GM23248 (cell line): ENCODE data around the gene SLIT3. TPM values are rescaled to one million over a fixed set of nuclear protein-coding genes. Genes with fewer than 3 reads are reported as not detected.

ENCODE experiments used
- DNase-seq: peaks from one replicate; pipeline ENCODE4 v3.0.0-alpha.2; 2015
- H2AFZ ChIP-seq: fragments of 200-600 bp; sonication (generic); 2 replicates; pipeline ENCODE4 v1.6.1; 2016; ENCODE audit warnings: antibody characterized with exemption
- H3F3A ChIP-seq: fragments of 200-600 bp; sonication (generic); 2 replicates; pipeline ENCODE4 v1.6.1; 2016; ENCODE audit warnings: mild to moderate bottlenecking, antibody characterized with exemption, mixed run types; ENCODE audit not compliant: insufficient read depth
- H3K27ac ChIP-seq: fragments of 200-600 bp; sonication (generic); 2 replicates; pipeline ENCODE4 v1.5.1; 2016; ENCODE audit warnings: mild to moderate bottlenecking
- H3K27me3 ChIP-seq: fragments of 200-600 bp; sonication (generic); replicated peaks from 2 replicates; pipeline ENCODE4 v1.6.1; 2016; ENCODE audit warnings: mild to moderate bottlenecking; ENCODE audit not compliant: insufficient read depth
- H3K36me3 ChIP-seq: fragments of 200-600 bp; sonication (generic); 2 replicates; pipeline ENCODE4 v1.6.1; 2016; ENCODE audit warnings: low read depth, mild to moderate bottlenecking
- H3K4me1 ChIP-seq: fragments of 200-600 bp; sonication (generic); 2 replicates; pipeline ENCODE4 v1.6.1; 2016; ENCODE audit warnings: mild to moderate bottlenecking; ENCODE audit not compliant: insufficient read depth
- H3K4me2 ChIP-seq: fragments of 200-600 bp; sonication (generic); one replicate; pipeline ENCODE4 v1.6.1; 2016; ENCODE audit warnings: mild to moderate bottlenecking; ENCODE audit not compliant: unreplicated experiment
- H3K4me3 ChIP-seq: fragments of 200-600 bp; sonication (generic); 2 replicates; pipeline ENCODE4 v1.5.1; 2016; ENCODE audit warnings: mild to moderate bottlenecking
- H3K79me2 ChIP-seq: fragments of 200-600 bp; sonication (generic); 2 replicates; pipeline ENCODE4 v1.6.1; 2016; ENCODE audit warnings: mild to moderate bottlenecking; ENCODE audit not compliant: insufficient read depth
- H3K9ac ChIP-seq: fragments of 200-600 bp; sonication (generic); 2 replicates; pipeline ENCODE4 v1.6.1; 2016; ENCODE audit warnings: mild to moderate bottlenecking
- H3K9me2 ChIP-seq: fragments of 200-600 bp; sonication (generic); 2 replicates; pipeline ENCODE4 v1.6.1; 2016; ENCODE audit warnings: mixed run types, mild to moderate bottlenecking, moderate library complexity; ENCODE audit not compliant: insufficient read depth
- H3K9me3 ChIP-seq: fragments of 200-600 bp; sonication (generic); one replicate; pipeline ENCODE4 v1.6.1; 2017; ENCODE audit warnings: low read depth
- H4K20me1 ChIP-seq: fragments of 200-600 bp; sonication (generic); 2 replicates; pipeline ENCODE4 v1.6.0; 2016; ENCODE audit not compliant: insufficient read depth
- EZH2 ChIP-seq: fragments of 200-600 bp; sonication (generic); IDR thresholded peaks from 2 replicates; pipeline ENCODE4 v1.6.1; 2018; ENCODE audit warnings: antibody characterized with exemption, mild to moderate bottlenecking; ENCODE audit not compliant: insufficient read depth, poor library complexity, severe bottlenecking
- EZH2phosphoT487 ChIP-seq: fragments of 200-600 bp; sonication (generic); IDR thresholded peaks from 2 replicates; pipeline ENCODE4 v1.6.1; 2018; ENCODE audit warnings: antibody characterized with exemption, moderate library complexity, mild to moderate bottlenecking, low read depth; ENCODE audit not compliant: insufficient read depth
- WGBS, 2 experiments: methylation state at CpG; one replicate each; pipeline ENCODE4 v1.1.6; 2015 to 2017; ENCODE audit warnings: low lambda C conversion rate in 2 of 2, low coverage in 1 of 2; ENCODE audit errors: missing lambda C conversion rate in 2 of 2; 5-methylcytosine and 5-hydroxymethylcytosine counted together
- in situ Hi-C: fragments of 300-500 bp; cut with MboI; formaldehyde crosslinking; loops from 2 replicates; pipeline ENCODE4 v1.15.0; 2020
- polyA plus RNA-seq: library from polyadenylated mRNA; unstranded; fragments of >200 nt; fragmentation: Nextera tagmentation; extraction: Ambion mirVana; gene quantifications from 2 replicates; pipeline ENCODE4 v1.2.1, GENCODE V29; 2016
- total RNA-seq: library from RNA; depleted of rRNA; stranded (reverse); fragments of >200 nt; shearing (Covaris generic); gene quantifications from 2 replicates; pipeline ENCODE4 v1.2.3, GENCODE V29; 2014

SLIT3 gene
- total and polyA plus RNA-seq, 2 experiments from 2014 or later: 61.9 to 100 TPM

GRCh38 chr5:168842571-168843205 is 458.3 kb downstream of the SLIT3 start:
- H3K9ac ChIP-seq: no peak overlapping the region
- no peak for TF ChIP-seq EZH2
- no peak for TF ChIP-seq EZH2phosphoT487
- H3K4me1 ChIP-seq: peaks cover 5% of the 10 kb centered on the region; the same call in 1 of the 2 replicates
- no peaks in the 10 kb centered on the region for H3F3A ChIP-seq
- no peak overlapping the region for H3K27ac ChIP-seq
- H3K79me2 ChIP-seq: no peaks in the 10 kb centered on the region
- WGBS, 2 experiments: 92% methylated on average over 9 of the region's 9 CpGs
- H2AFZ ChIP-seq: no peak overlapping the region
- no peak overlapping the region for H3K4me3 ChIP-seq
- H4K20me1 ChIP-seq: no peaks in the 10 kb centered on the region
- no peaks in the 10 kb centered on the region for H3K9me2 ChIP-seq
- in situ Hi-C loops: no loop called here
- DNase-seq: no peak
- no peak overlapping the region for H3K4me2 ChIP-seq
- peaks cover 6% of the 10 kb centered on the region; the same call in 1 of the 2 replicates for H3K36me3 ChIP-seq
- H3K9me3 ChIP-seq: no peaks in the 10 kb centered on the region
- H3K27me3 ChIP-seq: no peaks in the 10 kb centered on the region

- H2AFZ ChIP-seq: no peak overlapping the region
- no peaks in the 10 kb centered on the region for H3K79me2 ChIP-seq
- no peak for TF ChIP-seq EZH2
- TF ChIP-seq EZH2phosphoT487: no peak
- WGBS, 2 experiments: 87 to 93% methylated on average over 3 of the region's 3 CpGs
- no peak for DNase-seq
- no peaks in the 10 kb centered on the region for H3F3A ChIP-seq
- H3K27me3 ChIP-seq: no peaks in the 10 kb centered on the region
- no peak overlapping the region for H3K27ac ChIP-seq
- no peak overlapping the region for H3K4me2 ChIP-seq
- H3K4me1 ChIP-seq: no peaks in the 10 kb centered on the region
- H3K9ac ChIP-seq: no peak overlapping the region
- no peaks in the 10 kb centered on the region for H3K9me2 ChIP-seq
- peaks cover 6% of the 10 kb centered on the region; the same call in 1 of the 2 replicates for H3K36me3 ChIP-seq
- no peaks in the 10 kb centered on the region for H3K9me3 ChIP-seq
- H4K20me1 ChIP-seq: no peaks in the 10 kb centered on the region
- no peak overlapping the region for H3K4me3 ChIP-seq
- in situ Hi-C loops: no loop called here
These were observed 463.1 kb downstream of the SLIT3 start for GRCh38 chr5:168837852-168838251.

- WGBS, 2 experiments: 89 to 92% methylated on average over 7 of the region's 7 CpGs
- H3K27me3 ChIP-seq: no peaks in the 10 kb centered on the region
- H3K9me3 ChIP-seq: no peaks in the 10 kb centered on the region
- no peak overlapping the region for H3K4me2 ChIP-seq
- H3K79me2 ChIP-seq: no peaks in the 10 kb centered on the region
- no peak overlapping the region for H2AFZ ChIP-seq
- peaks cover 2% of the 10 kb centered on the region; the same call in 1 of the 2 replicates for H3K36me3 ChIP-seq
- no peak overlapping the region for H3K4me3 ChIP-seq
- H3K4me1 ChIP-seq: no peaks in the 10 kb centered on the region
- H3K9ac ChIP-seq: no peak overlapping the region
- H3K27ac ChIP-seq: no peak overlapping the region
- in situ Hi-C loops: no loop called here
- no peaks in the 10 kb centered on the region for H3K9me2 ChIP-seq
- no peaks in the 10 kb centered on the region for H4K20me1 ChIP-seq
- no peaks in the 10 kb centered on the region for H3F3A ChIP-seq
- TF ChIP-seq EZH2phosphoT487 (no peak), EZH2 (no peak)
- DNase-seq: no peak
These were observed 464.2 kb downstream of the SLIT3 start for GRCh38 chr5:168836603-168837231.

GRCh38 chr5:168833936-168834335 is 467.0 kb downstream of the SLIT3 start:
- H4K20me1 ChIP-seq: no peaks in the 10 kb centered on the region
- no peak overlapping the region for H3K9ac ChIP-seq
- no peaks in the 10 kb centered on the region for H3K4me1 ChIP-seq
- H3K4me2 ChIP-seq: no peak overlapping the region
- H3K9me3 ChIP-seq: no peaks in the 10 kb centered on the region
- H3F3A ChIP-seq: no peaks in the 10 kb centered on the region
- WGBS, 2 experiments: 72 to 84% methylated on average over 4 of the region's 4 CpGs
- H2AFZ ChIP-seq: no peak overlapping the region
- H3K27me3 ChIP-seq: no peaks in the 10 kb centered on the region
- DNase-seq: no peak
- no peak overlapping the region for H3K4me3 ChIP-seq
- TF ChIP-seq EZH2: no peak
- TF ChIP-seq EZH2phosphoT487: no peak
- no peaks in the 10 kb centered on the region for H3K9me2 ChIP-seq
- H3K27ac ChIP-seq: no peak overlapping the region
- H3K36me3 ChIP-seq: no peaks in the 10 kb centered on the region
- no peaks in the 10 kb centered on the region for H3K79me2 ChIP-seq
- in situ Hi-C loops: no loop called here
